IPS-18c (cell line): Measurements from ENCODE around the gene EXOSC2.

Experiments used
- H3K4me3 ChIP-seq: 2 replicates; pipeline ENCODE4 v1.7.0; 2013; ENCODE audit warnings: low read depth, mild to moderate bottlenecking, low read length, moderate library complexity; ENCODE audit not compliant: insufficient read depth
- H3K9me3 ChIP-seq: one replicate; pipeline ENCODE4 v1.6.1; 2013; ENCODE audit warnings: mild to moderate bottlenecking, low read length, moderate library complexity; ENCODE audit not compliant: control insufficient read depth, insufficient read depth

Gene EXOSC2

GRCh38 chr9:130741831-130742449, 48.4 kb downstream of the EXOSC2 start:
- Histone ChIP-seq H3K4me3 (no peak overlapping the region), H3K9me3 (no peaks in the 10 kb centered on the region)

DNA sequence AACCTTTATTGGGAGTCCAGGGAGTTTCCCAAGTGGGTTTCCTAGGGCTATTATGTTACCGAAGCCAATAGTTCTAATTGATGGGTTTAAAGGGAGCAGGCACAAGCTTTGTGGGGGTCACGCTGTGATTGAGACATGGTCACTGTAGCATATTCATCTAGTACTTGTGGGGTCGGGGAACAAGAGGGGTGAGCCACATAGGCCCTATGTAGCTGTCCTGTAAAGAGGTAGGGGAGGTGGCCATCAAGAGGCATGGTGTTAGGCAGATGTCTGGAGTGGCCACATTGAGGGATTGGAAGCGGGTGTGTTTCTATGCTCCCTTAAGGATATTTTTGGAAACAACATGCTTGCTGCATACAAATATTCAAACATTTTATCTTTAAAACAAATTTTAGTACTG, 50.1 kb downstream of the EXOSC2 start:
- no peak overlapping the region for H3K4me3 ChIP-seq
- no peaks in the 10 kb centered on the region for H3K9me3 ChIP-seq

- Histone ChIP-seq H3K9me3 (no peaks in the 10 kb centered on the region), H3K4me3 (no peak overlapping the region)
Measured at GRCh38 chr9:130745210-130745800, 51.7 kb downstream of the EXOSC2 start.

- no peak overlapping the region for H3K4me3 ChIP-seq
- H3K9me3 ChIP-seq = no peaks in the 10 kb centered on the region
Measured at GRCh38 chr9:130745829-130746228, 52.2 kb downstream of the EXOSC2 start.

DNA sequence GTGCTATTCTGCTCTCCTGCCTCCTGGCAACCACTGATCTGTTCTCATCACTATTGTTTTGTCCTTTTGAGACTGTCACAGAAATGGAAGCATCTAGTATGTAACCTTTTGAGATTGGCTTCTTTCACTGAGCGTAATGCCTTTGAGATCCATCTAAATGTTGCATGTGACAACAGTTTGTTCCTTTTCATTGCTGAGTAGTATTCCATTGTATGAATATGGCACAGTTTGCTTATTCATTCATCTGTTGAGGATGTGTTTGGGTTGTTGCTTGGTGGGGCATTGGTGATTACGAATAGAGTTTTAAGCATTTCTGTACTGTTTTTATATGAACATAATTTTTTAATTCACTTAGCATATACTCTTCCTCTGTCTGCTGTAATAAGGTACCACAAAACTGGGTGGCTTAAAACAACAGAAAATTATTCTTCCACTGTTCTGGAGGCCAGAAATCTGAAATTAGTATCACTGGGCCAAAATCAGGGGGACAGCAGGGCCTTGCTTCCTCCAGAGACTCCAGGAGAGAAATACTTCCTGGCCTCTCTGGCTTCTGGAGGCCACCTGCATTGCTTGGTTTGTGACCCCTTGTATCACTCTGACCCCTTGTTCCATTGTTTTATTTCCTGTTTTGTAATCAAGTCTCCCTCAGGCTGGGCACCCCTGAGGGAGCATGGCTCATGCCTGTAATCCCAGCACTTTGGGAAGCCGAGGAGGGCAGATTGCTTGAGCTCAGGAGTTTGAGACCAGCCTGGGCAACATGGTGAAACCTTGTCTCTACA, 53.0 kb downstream of the EXOSC2 start:
- no peaks in the 10 kb centered on the region for H3K9me3 ChIP-seq
- H3K4me3 ChIP-seq = no peak overlapping the region

DNA sequence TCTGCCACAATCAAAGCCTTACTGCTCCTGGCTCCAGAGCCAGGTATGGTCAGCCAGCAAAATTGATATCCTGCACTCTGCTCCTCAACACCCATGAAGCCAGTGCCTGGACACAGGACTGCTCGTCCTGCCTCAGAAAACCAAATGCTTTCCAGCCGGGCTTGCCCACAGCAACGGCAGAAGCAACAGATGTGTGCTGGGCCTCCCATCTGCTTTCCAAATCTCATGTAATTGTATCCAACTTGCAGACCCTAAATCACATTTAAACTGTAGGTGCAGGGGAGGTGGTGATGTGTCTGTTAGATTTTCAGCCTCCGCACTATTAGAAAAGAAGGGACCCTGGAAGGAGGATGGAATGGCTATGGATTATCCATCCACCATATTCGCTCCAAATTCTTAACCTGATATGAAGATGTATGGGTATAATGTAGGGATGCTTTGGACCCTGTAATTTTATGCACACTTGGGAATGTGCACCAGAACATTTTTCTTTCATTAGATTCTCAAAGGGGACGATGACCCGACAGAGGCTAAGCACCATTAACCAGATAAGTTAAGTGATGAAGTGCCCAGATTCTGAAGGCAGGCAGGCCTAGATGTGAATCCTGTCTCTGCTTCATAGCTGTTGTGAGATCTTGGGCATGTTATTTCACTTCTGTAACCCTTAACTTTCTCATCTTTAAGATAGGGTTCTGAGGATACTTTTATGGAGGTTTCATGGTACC, 58.2 kb downstream of the EXOSC2 start:
- no peaks in the 10 kb centered on the region for H3K9me3 ChIP-seq
- no peak overlapping the region for H3K4me3 ChIP-seq
